Fibroblast of skin of left biceps (primary cell): ENCODE data around the gene TAOK3.
"Not testable (repeated sequence)": the region's sequence is repeated elsewhere in the genome, so short reads cannot be mapped to it uniquely, and the experiment has no call there.

Source experiments
- DNase-seq, 2 experiments: peaks; one replicate each; pipeline ENCODE4 v3.0.0-alpha.2; 2013; ENCODE audit warnings: low read depth in 2 of 2

Gene TAOK3

GRCh38 chr12:118299791-118300460, 72.8 kb downstream of the TAOK3 start:
- DNase-seq, result no peak

GRCh38 chr12:118297284-118297683, 75.4 kb downstream of the TAOK3 start:
- no peak for DNase-seq

GRCh38 chr12:118292836-118293235, 79.9 kb downstream of the TAOK3 start:
- no peak for DNase-seq

- DNase-seq, result peak in 1 of 2 experiments; percentile 8
Observed at GRCh38 chr12:118290130-118290529, 82.6 kb downstream of the TAOK3 start.

GRCh38 chr12:118288174-118288573, 84.5 kb downstream of the TAOK3 start:
- DNase-seq, result no peak

- DNase-seq, result no peak
Observed at GRCh38 chr12:118287728-118288127, 85.0 kb downstream of the TAOK3 start.

- DNase-seq, result no peak
Observed at GRCh38 chr12:118282767-118283166, 89.9 kb downstream of the TAOK3 start.

GRCh38 chr12:118278288-118278687, 94.4 kb downstream of the TAOK3 start:
- not testable (repeated sequence) for DNase-seq

- no peak for DNase-seq
Observed at GRCh38 chr12:118274066-118274465, 98.6 kb downstream of the TAOK3 start.

- no peak for DNase-seq
Observed at GRCh38 chr12:118271770-118272417, 100.8 kb downstream of the TAOK3 start.

GRCh38 chr12:118271183-118271582, 101.5 kb downstream of the TAOK3 start:
- no peak for DNase-seq

- DNase-seq, result no peak
Observed at GRCh38 chr12:118269806-118270205, 102.9 kb downstream of the TAOK3 start.

GRCh38 chr12:118259079-118259478, 113.6 kb downstream of the TAOK3 start:
- DNase-seq, result no peak

- DNase-seq, result no peak
Observed at GRCh38 chr12:118256352-118256751, 116.4 kb downstream of the TAOK3 start.

GRCh38 chr12:118249547-118249946, 123.2 kb downstream of the TAOK3 start:
- DNase-seq, result no peak

GRCh38 chr12:118245886-118246285, 126.8 kb downstream of the TAOK3 start:
- DNase-seq, result not testable (repeated sequence)

GRCh38 chr12:118238888-118239287, 133.8 kb downstream of the TAOK3 start:
- DNase-seq, result no peak

GRCh38 chr12:118237908-118238307, 134.8 kb downstream of the TAOK3 start:
- peak in 1 of 2 experiments; percentile 1 for DNase-seq

- no peak for DNase-seq
Observed at GRCh38 chr12:118237052-118237665, 135.5 kb downstream of the TAOK3 start.

- DNase-seq, result no peak
Observed at GRCh38 chr12:118220702-118221101, 152.0 kb downstream of the TAOK3 start.

- DNase-seq, result no peak
Observed at GRCh38 chr12:118219772-118220171, 152.9 kb downstream of the TAOK3 start.

GRCh38 chr12:118219106-118219505, 153.6 kb downstream of the TAOK3 start:
- DNase-seq, result no peak

GRCh38 chr12:118213452-118213851, 159.3 kb downstream of the TAOK3 start:
- DNase-seq, result no peak
